GM13976 (cell line): ENCODE results near the gene IGF2BP2.

Experiments used
- DNase-seq: peaks from one replicate; pipeline ENCODE4 v3.0.0; 2012; ENCODE audit warnings: low spot score
- in situ Hi-C: fragments of 300-500 bp; cut with MboI; formaldehyde crosslinking; loops from one replicate; pipeline ENCODE4 v1.12.0; 2022; ENCODE audit warnings: low sequenced_read_pairs, mixed read lengths, inconsistent platforms; ENCODE audit not compliant: unreplicated experiment
- TF ChIP-seq, protein P1 (sequence below): IDR thresholded peaks from 2 replicates; pipeline ENCODE4 v1.5.1; 2012; ENCODE audit warnings: borderline replicate concordance, mild to moderate bottlenecking; ENCODE audit not compliant: insufficient read depth; ENCODE audit errors: extremely low read depth, missing control alignments, control extremely low read depth

Gene IGF2BP2

DNA sequence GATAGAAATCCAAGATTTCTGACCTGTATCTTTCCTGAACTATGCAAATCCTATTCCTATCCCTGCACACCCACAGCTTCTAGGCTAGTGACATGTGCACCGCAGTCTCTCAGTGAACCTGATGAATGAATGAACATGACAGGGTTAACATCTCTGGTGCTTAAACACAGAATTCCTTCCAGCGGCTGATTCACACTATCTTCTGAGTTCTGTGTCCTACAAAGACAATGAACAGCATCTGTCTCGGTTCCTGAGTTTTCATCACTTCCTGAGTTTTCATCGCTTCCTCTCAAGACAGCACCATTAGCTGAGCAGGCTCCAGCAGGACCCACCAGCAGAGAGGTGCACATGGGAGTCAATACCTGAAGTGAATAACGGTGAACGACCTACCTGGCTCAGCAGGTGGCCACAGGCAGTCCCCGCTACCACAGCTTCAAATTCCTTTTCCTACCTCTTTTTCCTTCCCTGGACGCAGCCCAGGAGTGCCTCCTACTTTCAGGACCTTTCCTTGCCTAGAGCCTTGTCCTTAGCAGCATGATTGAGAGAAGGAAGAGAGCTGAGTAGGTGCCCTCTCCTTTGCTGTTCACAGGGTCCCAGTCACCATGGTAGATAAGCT is 113.5 kb downstream of the IGF2BP2 start:
- DNase-seq = no peak
- in situ Hi-C loops = no loop called here
- TF ChIP-seq, protein P1, sequence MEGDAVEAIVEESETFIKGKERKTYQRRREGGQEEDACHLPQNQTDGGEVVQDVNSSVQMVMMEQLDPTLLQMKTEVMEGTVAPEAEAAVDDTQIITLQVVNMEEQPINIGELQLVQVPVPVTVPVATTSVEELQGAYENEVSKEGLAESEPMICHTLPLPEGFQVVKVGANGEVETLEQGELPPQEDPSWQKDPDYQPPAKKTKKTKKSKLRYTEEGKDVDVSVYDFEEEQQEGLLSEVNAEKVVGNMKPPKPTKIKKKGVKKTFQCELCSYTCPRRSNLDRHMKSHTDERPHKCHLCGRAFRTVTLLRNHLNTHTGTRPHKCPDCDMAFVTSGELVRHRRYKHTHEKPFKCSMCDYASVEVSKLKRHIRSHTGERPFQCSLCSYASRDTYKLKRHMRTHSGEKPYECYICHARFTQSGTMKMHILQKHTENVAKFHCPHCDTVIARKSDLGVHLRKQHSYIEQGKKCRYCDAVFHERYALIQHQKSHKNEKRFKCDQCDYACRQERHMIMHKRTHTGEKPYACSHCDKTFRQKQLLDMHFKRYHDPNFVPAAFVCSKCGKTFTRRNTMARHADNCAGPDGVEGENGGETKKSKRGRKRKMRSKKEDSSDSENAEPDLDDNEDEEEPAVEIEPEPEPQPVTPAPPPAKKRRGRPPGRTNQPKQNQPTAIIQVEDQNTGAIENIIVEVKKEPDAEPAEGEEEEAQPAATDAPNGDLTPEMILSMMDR = no peak

DNA sequence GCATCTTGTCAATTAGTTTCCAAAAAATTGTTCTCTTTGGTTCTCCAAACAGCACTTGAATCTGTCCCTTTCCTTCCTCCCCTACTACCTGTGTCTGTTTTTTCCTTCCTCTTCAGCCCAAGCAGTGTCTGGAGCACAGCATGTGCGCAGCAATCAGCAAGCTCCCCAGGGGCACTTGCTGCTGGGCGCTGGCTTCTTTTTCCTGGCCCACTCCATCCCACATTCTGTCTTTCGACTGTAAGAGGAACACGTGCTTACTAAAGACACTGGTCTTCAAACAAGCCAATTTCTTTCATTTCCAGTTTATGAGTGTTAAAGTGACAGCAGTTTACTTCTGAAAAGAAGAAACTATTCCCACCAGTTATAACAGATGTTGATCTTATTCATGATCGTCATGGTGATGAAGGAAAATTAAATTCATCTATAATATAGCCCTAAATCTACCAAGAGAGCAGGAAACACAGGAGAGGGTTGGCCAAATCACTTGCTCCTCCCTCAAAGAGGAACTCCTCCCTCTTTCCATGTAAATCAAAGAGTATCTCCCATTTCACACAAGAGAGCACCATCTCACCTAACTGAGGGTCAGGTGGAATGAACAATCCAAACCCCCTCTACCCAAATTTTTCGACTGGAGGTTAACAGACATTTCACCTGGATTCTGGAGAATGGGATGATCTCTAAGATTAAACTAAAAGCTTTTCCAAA is 115.4 kb downstream of the IGF2BP2 start:
- no peak for DNase-seq
- in situ Hi-C loops = no loop called here
- TF ChIP-seq, protein P1 = no peak

DNA sequence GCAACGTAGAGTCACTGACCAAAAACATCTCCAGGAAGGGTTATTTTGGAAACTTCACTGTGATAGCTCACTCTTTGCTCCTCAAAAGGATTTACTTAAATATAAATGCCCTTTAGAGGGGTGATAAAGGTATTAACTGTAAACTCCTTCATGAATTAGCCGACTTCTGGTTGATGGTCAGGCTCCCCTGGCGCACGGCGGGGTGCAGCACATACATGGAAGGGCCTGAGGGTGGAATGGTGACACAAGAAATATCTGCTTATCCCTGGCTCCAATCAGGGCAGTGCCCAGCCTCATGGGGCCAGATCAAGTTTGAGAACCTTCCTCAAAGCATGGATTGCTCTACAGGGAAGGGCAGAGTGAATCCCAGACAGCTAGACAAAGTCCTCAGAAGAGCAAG is 116.5 kb downstream of the IGF2BP2 start:
- in situ Hi-C loops = no loop called here
- DNase-seq = no peak
- TF ChIP-seq, protein P1 = no peak

DNA sequence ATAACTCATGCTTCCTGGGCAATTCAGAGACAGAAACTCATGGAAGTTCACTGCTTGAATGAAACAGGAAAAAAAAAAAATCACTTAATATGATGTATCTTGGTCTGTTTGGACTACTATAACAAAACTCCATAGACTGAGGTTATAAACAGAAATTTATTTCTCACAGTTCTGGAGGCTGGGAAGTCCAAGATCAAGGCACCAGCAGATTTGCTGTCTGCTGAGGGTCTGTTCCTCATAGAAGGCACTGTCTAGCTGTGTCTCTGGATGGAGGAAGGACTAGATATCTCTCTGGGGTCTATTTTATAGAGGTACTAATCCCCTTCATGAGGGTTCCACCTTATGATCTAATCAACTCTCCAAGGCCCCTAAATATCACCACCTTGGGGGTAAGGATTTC is 119.3 kb downstream of the IGF2BP2 start:
- in situ Hi-C loops = no loop called here
- DNase-seq = no peak
- TF ChIP-seq, protein P1 = no peak

DNA sequence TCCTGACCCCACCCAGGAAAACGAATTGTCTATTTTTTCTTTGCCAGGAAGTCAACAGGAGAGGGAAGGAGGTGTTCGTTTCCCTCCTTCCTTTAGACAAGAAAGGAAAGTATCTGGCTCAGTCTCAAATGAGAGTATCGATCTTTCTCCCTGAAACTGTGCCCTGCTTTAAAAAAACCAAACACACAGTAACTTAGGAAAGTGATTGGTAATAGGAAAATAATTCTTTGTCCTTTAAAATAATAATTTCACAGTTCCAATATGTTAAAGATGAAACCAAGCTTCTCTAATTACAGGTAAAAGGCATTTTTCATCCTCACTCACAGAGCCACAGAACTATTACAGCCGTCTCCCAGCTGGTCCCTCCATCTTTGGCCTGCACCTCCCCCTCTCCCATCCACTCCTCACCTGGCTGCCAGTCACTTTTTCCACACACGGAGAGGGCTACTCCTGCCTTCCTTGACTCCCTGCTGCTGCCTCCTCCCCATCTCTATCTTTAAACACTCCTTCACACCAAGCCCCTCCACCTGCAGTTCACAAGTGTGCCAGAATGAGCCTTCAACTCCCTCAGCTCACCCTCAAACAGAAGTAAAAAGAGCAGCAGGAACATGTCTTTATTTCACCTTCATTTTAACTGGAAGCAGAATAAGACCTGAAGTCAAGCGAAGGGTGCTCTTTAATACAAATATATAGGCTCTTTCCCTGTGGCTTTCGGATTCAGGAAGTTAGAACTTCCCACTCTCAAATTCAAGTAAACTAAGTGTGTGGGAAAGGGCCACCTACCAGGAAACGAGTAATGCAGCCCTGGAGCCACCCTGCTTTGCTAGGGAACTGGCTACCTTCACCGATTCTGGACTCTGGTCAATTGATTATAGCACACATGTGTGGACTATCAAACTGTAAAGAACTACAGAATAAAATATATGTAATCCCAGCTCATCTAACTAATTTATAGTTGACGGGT is 122.3 kb downstream of the IGF2BP2 start:
- DNase-seq = no peak
- TF ChIP-seq, protein P1 = no peak
- in situ Hi-C loops = no loop called here

DNA sequence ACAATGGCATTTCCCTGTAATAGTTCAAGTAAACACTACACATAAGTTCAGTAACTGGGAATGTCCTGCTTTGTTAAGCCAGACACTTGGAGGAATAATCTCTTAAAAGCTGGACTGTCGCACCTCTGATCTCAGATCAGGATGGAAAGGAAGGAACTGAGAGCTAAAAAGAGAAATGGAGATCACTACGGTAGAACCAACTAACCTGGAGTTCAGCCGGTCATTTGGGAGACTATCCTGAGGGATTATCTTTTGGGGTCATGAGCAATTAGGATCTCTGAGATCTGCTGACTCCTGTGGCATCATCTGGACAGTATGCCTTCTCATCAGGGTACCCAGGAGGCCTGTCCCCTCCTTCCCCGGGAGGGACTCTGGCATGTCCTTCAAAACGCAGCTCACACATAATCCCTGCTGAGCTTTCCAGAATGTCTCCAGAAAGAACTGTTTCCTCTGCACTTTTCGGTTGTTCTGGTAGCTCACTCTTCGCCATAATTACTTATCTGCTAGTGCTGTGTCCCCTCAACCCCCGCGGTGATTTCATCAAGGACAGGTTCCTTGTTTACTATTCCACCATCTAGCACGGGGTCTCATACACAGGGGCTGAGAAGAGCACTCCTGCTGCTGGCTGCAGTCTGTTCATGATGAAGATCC is 123.1 kb downstream of the IGF2BP2 start:
- TF ChIP-seq, protein P1 = no peak
- in situ Hi-C loops = no loop called here
- DNase-seq = no peak
